G401.6 (cell line): ENCODE data around the gene C1QA.
"Not testable (repeated sequence)": the region's sequence is repeated elsewhere in the genome, so short reads cannot be mapped to it uniquely, and the experiment has no call there.

Source experiments
- FAIRE-seq: peaks from 2 replicates; lab custom pipeline; 2012; peaks lifted over from hg19 to GRCh38; lab: Jason Lieb, UNC

C1QA gene

DNA sequence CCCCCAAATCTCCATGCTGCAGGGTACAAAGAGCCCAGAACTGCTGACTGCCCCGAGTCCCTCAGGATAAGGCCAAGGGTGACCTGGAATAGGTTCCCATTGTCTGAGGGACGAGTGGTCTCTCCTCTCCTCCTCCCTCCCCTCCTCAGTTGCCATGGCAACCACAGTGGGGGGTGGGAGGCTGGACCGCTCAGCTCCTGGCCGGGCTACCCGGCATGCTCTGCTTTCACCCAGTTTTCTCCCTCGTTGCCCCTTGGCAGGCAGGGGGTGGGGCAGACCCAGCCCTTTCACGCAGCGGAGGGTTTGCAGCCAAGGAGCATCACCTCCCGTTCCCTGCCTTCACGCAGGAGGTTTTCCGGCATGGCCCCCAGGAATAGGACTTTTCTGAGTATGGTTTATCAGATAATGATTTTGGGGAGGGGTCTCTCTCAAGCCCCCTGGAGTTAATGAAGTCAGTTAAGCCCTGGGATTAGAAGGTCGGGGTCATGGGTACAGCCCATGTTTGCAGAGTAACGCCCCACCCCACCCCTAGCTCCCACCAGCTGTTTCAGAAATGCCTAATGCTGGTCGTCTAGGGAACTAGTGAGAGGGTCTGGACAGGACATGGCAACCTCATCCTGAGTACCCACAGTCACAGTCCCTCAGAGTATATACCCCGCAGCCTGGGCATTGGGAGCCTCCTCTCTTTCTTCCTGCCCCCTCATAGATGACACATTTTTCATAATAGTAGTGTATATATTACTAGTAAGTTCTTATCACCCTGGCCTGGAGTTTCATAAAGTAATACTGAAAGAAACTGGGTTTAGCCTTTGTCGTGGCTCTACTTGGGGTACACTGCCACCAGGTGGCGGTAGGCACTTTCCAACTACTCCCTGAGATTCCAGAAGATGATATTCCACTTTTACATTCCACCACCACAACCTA lies 37.3 kb downstream of the C1QA start:
- FAIRE-seq = peak; percentile 52

- FAIRE-seq = no peak
Measured at GRCh38 chr1:22674410-22674749, 38.0 kb downstream of the C1QA start.

- FAIRE-seq = not testable (repeated sequence)
Measured at GRCh38 chr1:22676151-22676550, 39.7 kb downstream of the C1QA start.

DNA sequence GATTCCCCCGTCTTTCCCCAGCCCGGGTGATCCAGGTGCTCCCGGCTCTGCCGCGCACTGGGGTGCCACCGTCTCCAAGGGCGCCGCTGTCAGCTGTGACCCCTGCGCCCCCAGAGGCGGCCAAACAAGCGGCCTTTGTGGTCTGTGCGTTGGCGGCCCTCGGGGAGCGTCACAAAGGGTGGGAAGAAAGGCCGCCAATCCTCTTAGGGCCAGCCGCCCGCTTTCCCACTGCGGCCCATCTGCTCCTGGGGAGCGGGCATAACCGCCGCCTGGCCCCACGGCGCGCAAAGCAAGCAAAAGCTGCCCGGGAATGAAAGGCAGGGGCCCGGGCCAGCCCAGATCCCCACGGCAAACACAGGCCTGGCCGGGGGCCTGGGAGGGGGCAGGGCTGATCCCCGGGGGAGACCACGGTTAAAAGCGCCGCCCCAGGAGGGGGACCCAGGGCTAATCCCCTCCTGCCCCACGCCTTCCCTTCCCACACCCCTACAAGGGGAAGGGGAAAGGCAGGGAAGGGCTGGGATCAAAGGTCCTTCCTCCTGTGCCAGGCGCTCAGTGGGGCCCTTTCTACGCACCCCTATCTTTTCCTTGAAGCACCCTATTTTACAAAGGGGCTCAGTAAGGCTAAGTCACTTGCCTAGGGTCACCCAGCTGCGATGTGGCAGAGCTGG lies 40.6 kb downstream of the C1QA start:
- FAIRE-seq = no peak

GRCh38 chr1:22677931-22678896 lies 41.8 kb downstream of the C1QA start:
- FAIRE-seq = no peak

DNA sequence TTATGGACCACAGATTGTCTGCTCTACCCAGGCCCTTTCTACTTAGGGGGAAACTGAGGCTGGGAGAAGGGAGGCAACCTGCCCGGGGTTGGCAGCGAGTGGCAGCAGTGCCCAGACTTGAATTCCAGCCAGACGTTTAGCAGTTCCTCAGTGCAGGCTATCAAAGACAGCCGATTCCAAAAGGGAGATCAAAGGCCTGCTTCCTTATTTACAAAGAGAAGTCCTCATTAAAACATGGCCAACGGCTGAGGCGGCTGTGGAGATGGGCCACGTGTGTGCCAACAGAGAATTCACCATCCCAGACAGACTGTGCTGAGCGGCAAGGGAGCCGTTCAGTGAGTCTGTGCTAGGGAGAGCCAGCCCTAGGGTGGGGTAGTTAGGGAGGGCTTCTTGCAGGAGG lies 44.3 kb downstream of the C1QA start:
- no peak for FAIRE-seq

DNA sequence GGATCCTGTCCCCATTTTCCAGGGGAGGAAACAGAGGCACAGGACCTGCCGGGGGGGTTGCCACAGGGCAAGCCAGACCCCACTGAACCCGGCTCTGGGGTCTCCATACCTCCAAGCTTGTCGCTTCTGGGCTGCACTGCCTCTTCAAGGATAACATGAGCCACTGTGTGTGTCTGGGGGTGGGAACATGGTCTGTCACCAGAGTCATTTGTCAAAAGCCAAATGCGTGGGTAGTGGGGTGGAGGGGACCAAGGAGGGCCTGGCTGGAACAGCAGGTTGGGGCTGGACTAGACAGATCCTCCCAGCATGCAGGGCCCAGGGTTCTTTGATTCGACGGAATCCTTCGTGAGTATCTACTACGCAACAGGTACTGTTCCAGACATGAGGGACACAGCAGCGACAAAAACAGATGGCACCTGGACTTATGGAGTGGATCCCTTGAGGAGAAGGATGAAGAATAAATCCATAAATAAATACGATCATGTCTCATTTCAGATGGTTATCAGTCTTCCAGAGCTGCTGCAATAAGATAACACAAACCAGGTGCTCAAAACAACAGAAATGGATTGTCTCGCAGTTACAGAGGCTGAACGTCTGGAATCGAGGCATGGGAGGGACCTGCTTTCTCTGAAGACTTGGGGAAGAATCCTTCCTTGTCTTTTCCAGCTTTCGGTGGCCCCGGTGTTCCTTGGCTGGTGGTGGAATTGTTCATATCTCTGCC lies 45.3 kb downstream of the C1QA start:
- FAIRE-seq = no peak

GRCh38 chr1:22683547-22683946 lies 47.1 kb downstream of the C1QA start:
- FAIRE-seq = no peak

GRCh38 chr1:22685591-22686059 lies 49.2 kb downstream of the C1QA start:
- no peak for FAIRE-seq

DNA sequence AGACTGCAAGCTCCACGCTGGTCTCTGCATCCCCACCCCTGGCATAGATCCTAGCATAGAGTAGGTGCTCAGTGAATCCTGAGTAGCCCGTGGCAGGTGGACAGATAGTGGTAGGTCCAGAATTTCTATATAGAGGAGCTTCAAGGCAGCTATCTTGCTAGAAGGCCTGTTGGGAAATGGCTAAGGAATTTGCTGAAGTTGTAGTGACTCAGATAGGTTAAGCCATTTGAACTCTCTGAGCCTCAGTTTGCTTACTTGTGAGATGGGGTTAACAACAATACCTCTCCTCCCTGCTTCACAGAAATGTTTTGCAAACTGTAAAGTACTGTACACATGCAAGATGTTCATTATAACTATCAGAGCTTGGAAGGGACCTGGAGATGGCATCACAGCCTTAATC lies 50.8 kb downstream of the C1QA start:
- no peak for FAIRE-seq

DNA sequence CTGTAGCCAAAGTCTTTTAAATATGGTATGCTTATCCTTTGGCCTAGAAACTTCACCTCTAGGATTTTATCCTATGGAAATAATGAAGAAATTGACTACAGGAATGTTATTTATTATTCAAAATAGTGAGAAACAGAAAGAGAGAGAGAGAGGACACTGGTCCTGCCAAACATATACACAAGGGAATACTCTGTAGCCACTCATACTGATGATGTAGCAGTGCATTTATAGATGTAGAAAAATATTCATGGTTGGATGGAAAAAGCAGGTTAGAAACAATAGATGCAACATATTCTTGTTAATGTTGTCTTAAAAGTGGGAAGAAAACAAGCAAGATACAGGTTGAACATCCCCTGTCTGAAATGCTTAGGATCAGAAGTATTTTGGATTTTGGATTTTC lies 52.0 kb downstream of the C1QA start:
- FAIRE-seq = no peak
